Neutrophil (primary cell): ENCODE data around the gene ZDHHC14.

Experiments
- H3K27ac ChIP-seq: fragments of 200-600 bp; sonication (generic); 2 replicates; pipeline ENCODE4 v1.5.1; 2016; ENCODE audit warnings: mild to moderate bottlenecking, moderate library complexity
- H3K27me3 ChIP-seq: fragments of 200-600 bp; sonication (generic); 2 replicates; pipeline ENCODE4 v1.6.0; 2016; ENCODE audit warnings: mild to moderate bottlenecking
- H3K36me3 ChIP-seq: fragments of 200-600 bp; sonication (generic); 2 replicates; pipeline ENCODE4 v1.5.1; 2017
- H3K4me1 ChIP-seq, 2 experiments: fragments of 200-600 bp in 1 of 2; sonication (generic) in 1 of 2; 1 replicate in 1 of 2; 2 replicates in 1 of 2; pipeline versions ENCODE4 v1.5.1 to v1.6.1; 2013 to 2016; ENCODE audit warnings: low read depth in 1 of 2, low read length in 1 of 2, mild to moderate bottlenecking in 1 of 2, moderate library complexity in 1 of 2; ENCODE audit not compliant: control insufficient read depth in 1 of 2, insufficient read depth in 1 of 2
- H3K4me3 ChIP-seq, 2 experiments: fragments of 200-600 bp in 1 of 2; sonication (generic) in 1 of 2; 1 replicate in 1 of 2; 2 replicates in 1 of 2; pipeline ENCODE4 v1.5.1; 2013 to 2016; ENCODE audit warnings: low read depth in 1 of 2, low read length in 1 of 2, mild to moderate bottlenecking in 1 of 2, moderate library complexity in 1 of 2
- H3K9me3 ChIP-seq: fragments of 200-600 bp; sonication (generic); 2 replicates; pipeline ENCODE4 v1.5.1; 2016
- CTCF ChIP-seq: fragments of 200-600 bp; sonication (generic); IDR thresholded peaks from 2 replicates; pipeline ENCODE4 v1.5.1; 2016; ENCODE audit warnings: antibody characterized with exemption

ZDHHC14 gene

GRCh38 chr6:157621406-157621805 lies 240.4 kb downstream of the ZDHHC14 start:
- no peaks in the 10 kb centered on the region for H3K27me3 ChIP-seq
- no peaks in the 10 kb centered on the region for H3K4me1 ChIP-seq
- no peaks in the 10 kb centered on the region for H3K9me3 ChIP-seq
- TF ChIP-seq CTCF, result no peak
- H3K27ac ChIP-seq, result no peak overlapping the region
- no peaks in the 10 kb centered on the region for H3K36me3 ChIP-seq
- no peak overlapping the region for H3K4me3 ChIP-seq

- Histone ChIP-seq H3K4me1 (no peaks in the 10 kb centered on the region), H3K9me3 (no peaks in the 10 kb centered on the region), H3K4me3 (no peak overlapping the region), H3K36me3 (no peaks in the 10 kb centered on the region), H3K27ac (no peak overlapping the region), H3K27me3 (no peaks in the 10 kb centered on the region)
- TF ChIP-seq CTCF, result no peak
These were observed 241.4 kb downstream of the ZDHHC14 start for GRCh38 chr6:157622427-157622826.

GRCh38 chr6:157625111-157625510 lies 244.1 kb downstream of the ZDHHC14 start:
- Histone ChIP-seq H3K27ac (no peak overlapping the region), H3K4me3 (no peak overlapping the region), H3K27me3 (no peaks in the 10 kb centered on the region), H3K36me3 (no peaks in the 10 kb centered on the region), H3K9me3 (no peaks in the 10 kb centered on the region), H3K4me1 (peaks cover 4 to 10% of the 10 kb centered on the region in 2 experiments)
- no peak for TF ChIP-seq CTCF

- TF ChIP-seq CTCF, result no peak
- no peaks in the 10 kb centered on the region for H3K9me3 ChIP-seq
- H3K27ac ChIP-seq, result no peak overlapping the region
- H3K4me1 ChIP-seq, result peaks cover 4 to 10% of the 10 kb centered on the region in 2 experiments
- H3K27me3 ChIP-seq, result no peaks in the 10 kb centered on the region
- no peaks in the 10 kb centered on the region for H3K36me3 ChIP-seq
- no peak overlapping the region for H3K4me3 ChIP-seq
These were observed 244.8 kb downstream of the ZDHHC14 start for GRCh38 chr6:157625764-157626163.

GRCh38 chr6:157627195-157627966 lies 246.4 kb downstream of the ZDHHC14 start:
- Histone ChIP-seq H3K36me3 (no peaks in the 10 kb centered on the region), H3K4me3 (no peak overlapping the region), H3K4me1 (peaks cover 4 to 10% of the 10 kb centered on the region in 2 experiments), H3K9me3 (no peaks in the 10 kb centered on the region), H3K27ac (no peak overlapping the region), H3K27me3 (no peaks in the 10 kb centered on the region)
- TF ChIP-seq CTCF, result no peak
